ENCODE measurements around the gene CCNJL. TPM values are rescaled to one million over a fixed set of nuclear protein-coding genes. Genes with fewer than 3 reads are reported as not detected.
"Not testable (repeated sequence)": the region's sequence is repeated elsewhere in the genome, so short reads cannot be mapped to it uniquely, and the experiment has no call there.

Gene CCNJL
- total RNA-seq, 1 donor from 2014 or later: not detected

DNA sequence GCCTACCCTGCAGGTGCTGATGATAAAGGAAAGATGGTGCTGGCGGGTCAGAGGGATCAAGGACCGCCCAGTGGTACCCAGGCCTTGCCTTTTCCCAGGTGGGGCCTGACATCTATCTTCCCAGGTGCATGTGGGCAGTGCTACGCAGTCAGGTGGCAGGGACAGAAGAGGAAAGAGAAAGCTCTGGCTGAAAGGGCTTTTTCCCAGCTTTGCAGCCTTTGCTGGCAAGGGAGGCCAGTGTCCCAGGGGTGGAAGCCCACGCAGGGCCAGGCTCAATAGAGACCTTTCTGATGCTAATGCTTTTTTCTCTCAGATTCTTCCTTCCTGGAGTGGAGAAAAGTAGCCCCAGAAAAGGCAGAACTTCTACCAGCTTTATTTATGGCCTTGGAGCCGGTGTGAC is 46.3 kb downstream of the CCNJL start:
- intact Hi-C loops (cut with micrococcal nuclease): no loop called here

GRCh38 chr5:160263326-160263855 is 49.0 kb downstream of the CCNJL start:
- intact Hi-C loops (cut with micrococcal nuclease): no loop called here

GRCh38 chr5:160262151-160263074 is 50.0 kb downstream of the CCNJL start:
- intact Hi-C loops (cut with micrococcal nuclease): no loop called here

- intact Hi-C loops (cut with micrococcal nuclease): no loop called here
Observed at GRCh38 chr5:160260881-160261815, 51.2 kb downstream of the CCNJL start.

GRCh38 chr5:160260006-160260775 is 52.2 kb downstream of the CCNJL start:
- intact Hi-C loops (cut with micrococcal nuclease): no loop called here

GRCh38 chr5:160259341-160259740 is 53.0 kb downstream of the CCNJL start:
- intact Hi-C loops (cut with micrococcal nuclease): no loop called here

- intact Hi-C loops (cut with micrococcal nuclease): no loop called here
Observed at GRCh38 chr5:160254706-160255105, 57.7 kb downstream of the CCNJL start.

GRCh38 chr5:160253441-160253840 is 58.9 kb downstream of the CCNJL start:
- intact Hi-C loops (cut with micrococcal nuclease): no loop called here

DNA sequence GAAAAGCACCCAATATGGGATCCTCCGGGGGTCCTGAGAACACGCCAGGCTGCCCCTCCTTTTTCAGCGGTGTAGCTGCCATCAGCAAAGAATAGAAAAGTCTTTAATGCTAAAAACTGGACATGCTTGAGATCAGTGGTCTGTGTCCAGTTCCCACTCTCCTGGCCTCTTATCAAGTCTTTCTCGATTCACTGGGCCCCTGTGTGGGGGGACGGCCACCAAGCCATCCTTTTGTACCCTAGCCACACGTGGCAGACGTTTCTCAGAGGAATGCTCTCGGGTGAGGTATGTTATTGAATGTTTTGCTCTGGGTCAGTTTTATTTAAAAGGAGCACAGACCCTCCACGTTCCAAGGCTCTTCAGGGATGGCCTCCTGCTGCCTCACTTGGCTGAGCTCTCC is 59.4 kb downstream of the CCNJL start:
- intact Hi-C loops (cut with micrococcal nuclease): no loop called here

DNA sequence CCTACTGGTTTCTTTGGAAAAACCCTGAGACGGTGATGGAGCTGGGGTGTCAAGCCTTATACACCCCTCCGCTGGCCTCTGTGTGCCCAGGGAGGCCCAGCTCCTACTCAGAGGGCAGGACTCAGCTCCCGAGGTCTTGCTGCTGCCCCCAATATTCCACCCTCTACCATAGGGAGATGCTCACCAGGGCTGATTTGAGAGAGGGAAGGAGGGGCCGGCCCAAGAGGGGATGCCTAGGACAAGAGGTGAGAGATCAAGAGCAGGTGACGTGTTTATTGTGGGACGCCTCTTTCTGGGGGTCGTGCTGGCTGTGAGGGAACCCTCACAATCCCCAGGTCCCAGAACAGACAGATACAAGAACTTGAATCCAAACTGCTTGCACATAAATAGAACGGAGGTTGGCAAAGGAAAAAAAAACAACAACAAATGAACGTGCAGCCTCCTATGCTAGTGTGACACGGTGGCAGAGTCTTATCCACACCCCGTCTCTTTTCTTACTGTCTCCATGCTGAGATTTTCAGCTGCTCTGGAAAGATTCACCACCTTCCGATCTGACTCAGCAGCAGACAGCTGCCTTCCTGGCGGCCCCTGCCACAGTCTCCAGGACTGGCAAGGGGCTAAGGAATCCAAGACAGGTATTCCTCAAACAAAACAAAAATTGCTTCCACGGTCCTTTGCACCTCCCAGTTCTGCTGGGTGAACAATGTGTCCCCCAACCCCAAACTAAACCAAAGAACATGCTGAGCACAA is 60.8 kb downstream of the CCNJL start:
- intact Hi-C loops (cut with micrococcal nuclease): no loop called here

DNA sequence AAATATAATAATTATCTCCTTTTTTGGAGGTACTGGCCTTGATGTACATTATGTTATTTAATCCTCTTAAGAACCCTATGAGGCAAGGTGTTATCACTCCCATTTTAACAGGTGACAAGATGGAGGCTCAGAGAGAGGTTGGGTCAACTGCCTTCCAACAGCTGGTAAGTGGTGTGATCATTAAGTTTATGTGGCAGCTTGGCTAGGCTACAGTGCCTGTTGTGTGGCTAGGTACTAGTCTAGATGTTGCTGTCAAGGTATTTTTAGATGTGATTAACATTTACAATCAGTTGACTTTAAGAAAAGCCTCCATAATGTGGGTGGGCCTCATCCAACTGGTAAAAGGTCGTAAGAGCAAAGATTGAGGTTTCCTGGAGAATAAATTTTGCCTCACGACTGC is 61.5 kb downstream of the CCNJL start:
- intact Hi-C loops (cut with micrococcal nuclease): no loop called here

- intact Hi-C loops (cut with micrococcal nuclease): no loop called here
Observed at GRCh38 chr5:160250226-160250625, 62.1 kb downstream of the CCNJL start.

DNA sequence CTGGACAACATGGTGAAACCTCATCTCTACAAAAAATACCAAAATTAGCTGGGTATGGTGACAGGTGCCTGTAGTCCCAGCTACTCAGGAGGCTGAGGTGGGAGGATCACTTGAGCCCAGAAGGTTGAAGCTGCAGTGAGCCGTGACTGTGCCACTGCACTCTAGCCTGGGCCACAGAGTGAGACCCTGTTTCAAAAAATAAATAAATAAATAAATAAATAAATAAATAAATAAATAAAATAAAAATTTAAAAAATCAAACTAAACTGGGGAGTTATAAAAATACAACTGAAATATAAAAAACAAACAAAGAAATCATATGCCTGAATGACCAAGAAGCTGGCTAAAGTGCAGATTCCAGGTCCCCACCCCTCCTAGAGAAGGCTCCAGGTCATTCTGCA is 62.8 kb downstream of the CCNJL start:
- intact Hi-C loops (cut with micrococcal nuclease): not testable (repeated sequence)

- intact Hi-C loops (cut with micrococcal nuclease): no loop called here
Observed at GRCh38 chr5:160245506-160246086, 66.8 kb downstream of the CCNJL start.

DNA sequence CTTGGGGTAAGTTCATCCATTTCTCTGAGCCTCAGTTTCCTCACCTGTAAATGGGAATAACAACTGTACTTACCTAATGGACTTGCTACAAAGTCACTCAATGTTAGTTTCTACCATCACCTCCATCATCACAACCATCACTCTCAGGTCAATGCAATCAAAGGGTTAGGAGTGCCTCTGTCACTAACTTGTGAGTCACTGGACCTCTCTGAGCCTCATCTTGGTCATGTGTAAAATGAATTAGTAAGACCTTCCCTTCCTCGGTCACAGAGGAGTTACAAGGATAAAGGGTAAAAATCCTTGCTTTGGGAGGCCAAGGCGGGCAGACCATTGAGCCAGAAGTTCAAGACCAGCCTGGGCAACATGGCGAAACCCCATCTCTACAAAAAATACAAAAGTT is 70.2 kb downstream of the CCNJL start:
- intact Hi-C loops (cut with micrococcal nuclease): no loop called here

DNA sequence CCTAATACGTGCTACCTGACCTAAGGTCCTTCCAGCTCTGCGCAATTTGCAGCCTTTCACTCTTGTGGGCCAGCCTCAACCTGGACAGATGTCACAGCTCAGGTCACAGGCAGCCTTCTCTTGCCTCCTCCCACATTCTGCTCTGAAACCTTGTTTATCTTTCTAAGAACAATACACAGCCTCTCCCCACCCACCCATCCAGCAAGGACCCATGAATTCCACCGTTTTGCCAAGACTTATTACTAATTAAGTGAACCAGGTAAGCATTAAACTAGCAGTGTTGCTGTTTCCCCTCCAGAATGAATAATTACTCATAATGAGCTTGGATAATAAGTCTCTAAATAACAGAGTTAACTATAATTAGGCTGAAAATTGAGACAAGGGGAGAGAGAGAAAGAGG is 72.0 kb downstream of the CCNJL start:
- intact Hi-C loops (cut with micrococcal nuclease): no loop called here

DNA sequence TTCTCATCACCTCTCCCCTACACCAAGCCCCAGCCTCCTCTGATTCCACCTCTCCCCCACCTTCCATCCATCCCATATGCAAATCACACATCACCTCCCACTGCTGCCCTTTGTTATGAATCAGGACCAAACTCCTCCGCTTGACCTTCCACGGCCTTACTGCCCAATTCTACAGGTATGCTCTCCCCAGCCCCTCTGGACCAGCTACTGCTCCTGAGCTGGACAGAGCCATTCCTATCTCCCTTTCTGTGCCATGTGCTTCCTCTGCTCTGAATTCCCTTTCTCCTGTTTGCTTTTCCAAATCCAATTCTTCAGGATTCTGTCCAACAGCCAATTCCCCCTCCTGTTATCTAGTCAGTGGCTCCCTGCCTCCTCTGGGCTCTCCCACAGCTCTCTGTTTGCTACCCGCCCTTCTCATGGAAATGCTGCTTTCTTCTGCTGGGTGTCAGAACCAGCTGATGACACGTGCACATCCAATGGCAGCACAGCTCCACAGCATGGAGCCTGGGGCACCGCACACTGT is 74.7 kb downstream of the CCNJL start:
- intact Hi-C loops (cut with micrococcal nuclease): no loop called here

DNA sequence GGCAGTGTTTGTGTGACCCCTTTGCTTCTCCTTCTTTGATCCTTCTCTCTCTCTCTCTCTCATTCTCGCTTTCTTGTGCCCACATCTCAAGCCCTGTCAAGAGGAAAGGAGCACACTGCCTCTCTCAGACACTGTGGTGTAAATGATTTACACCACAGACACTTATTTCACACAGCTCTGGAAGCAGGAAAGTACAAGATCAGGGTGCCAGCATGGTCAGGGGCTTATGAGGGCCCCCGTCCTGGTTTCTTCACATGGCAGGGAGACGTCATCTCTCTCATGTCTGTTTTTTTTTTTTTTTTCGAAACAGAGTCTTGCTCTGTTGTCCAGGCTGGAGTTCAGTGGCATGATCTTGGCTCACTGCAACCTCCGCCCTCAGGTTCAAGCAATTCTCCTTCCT is 76.6 kb downstream of the CCNJL start:
- intact Hi-C loops (cut with micrococcal nuclease): no loop called here

GRCh38 chr5:160233215-160233614 is 79.1 kb downstream of the CCNJL start:
- intact Hi-C loops (cut with micrococcal nuclease): no loop called here

All from T-helper 1 cell treated with Interleukin-12 subunit alpha and Interleukin-12 subunit beta and Interleukin-4 antibody, amounts not matched to agents 30 ng/mL and 1 ng/mL, for 36 hours (primary cell).